HUDEP-2 (cell line): ENCODE data around the gene CEP135.

Source experiments
- DNase-seq, 76 experiments: peaks; one replicate each; lab custom pipeline; 2025; ENCODE audit not compliant: unreplicated experiment in 76 of 76; lab: John Stamatoyannopoulos, UW

The CEP135 gene

GRCh38 chr4:56003606-56004005, 54.9 kb downstream of the CEP135 start:
- no peak for DNase-seq

GRCh38 chr4:56004235-56004634, 55.5 kb downstream of the CEP135 start:
- no peak for DNase-seq

- no peak for DNase-seq
These were observed 58.4 kb downstream of the CEP135 start for GRCh38 chr4:56007154-56007553.

- DNase-seq: no peak
These were observed 59.5 kb downstream of the CEP135 start for GRCh38 chr4:56008206-56008605.

- DNase-seq: no peak
These were observed 77.9 kb downstream of the CEP135 start for GRCh38 chr4:56026596-56026995.

- DNase-seq: no peak
These were observed 79.4 kb downstream of the CEP135 start for GRCh38 chr4:56028165-56028564.

- DNase-seq: no peak
These were observed 89.9 kb downstream of the CEP135 start for GRCh38 chr4:56038487-56039162.

- DNase-seq: no peak
These were observed 92.1 kb downstream of the CEP135 start for GRCh38 chr4:56040842-56041241.

GRCh38 chr4:56042225-56042624, 93.5 kb downstream of the CEP135 start:
- DNase-seq: no peak

GRCh38 chr4:56048383-56048701, 99.6 kb downstream of the CEP135 start:
- DNase-seq: peak in 1 of 76 experiments; percentile 28

GRCh38 chr4:56048702-56049431, 100.1 kb downstream of the CEP135 start:
- peak in 69 of 76 experiments; percentile 4 to 72 (median 48) for DNase-seq

GRCh38 chr4:56050625-56051024, 101.9 kb downstream of the CEP135 start:
- DNase-seq: no peak

GRCh38 chr4:56051029-56051709, 102.4 kb downstream of the CEP135 start:
- no peak for DNase-seq

- no peak for DNase-seq
These were observed 102.9 kb downstream of the CEP135 start for GRCh38 chr4:56051710-56052075.

GRCh38 chr4:56052481-56052880, 103.7 kb downstream of the CEP135 start:
- no peak for DNase-seq

GRCh38 chr4:56052966-56053365, 104.2 kb downstream of the CEP135 start:
- no peak for DNase-seq

GRCh38 chr4:56055027-56055977, 106.6 kb downstream of the CEP135 start:
- DNase-seq: no peak

- no peak for DNase-seq
These were observed 107.2 kb downstream of the CEP135 start for GRCh38 chr4:56055991-56056390.

- DNase-seq: no peak
These were observed 109.8 kb downstream of the CEP135 start for GRCh38 chr4:56058555-56058954.

GRCh38 chr4:56060036-56060435, 111.3 kb downstream of the CEP135 start:
- no peak for DNase-seq

- no peak for DNase-seq
These were observed 113.4 kb downstream of the CEP135 start for GRCh38 chr4:56062106-56062505.
